HepG2 (cell line): Measurements from ENCODE around the gene CLPTM1L. TPM values are rescaled to one million over a fixed set of nuclear protein-coding genes. Genes with fewer than 3 reads are reported as not detected.

Experiments
- ATAC-seq: fragments of 200-7000 bp; cut with Tn5 transposase; 3 replicates; pipeline ENCODE4 v1.9.1; 2020; ENCODE audit warnings: mild to moderate bottlenecking, moderate library complexity
- BruUV-seq: library from RNA; stranded (reverse); fragments of 400-500 nt; replicated peaks from 2 replicates; lab custom pipeline; 2021; lab: Mats Ljungman, UMichigan
- CTCF ChIA-PET: fragments of 300-600 bp; formaldehyde crosslinking; extraction: SDS; loops from one replicate; lab custom pipeline; 2021; ENCODE audit warnings: low total read pairs, inconsistent platforms, low intra/inter-chr PET ratio; lab: Yijun Ruan, JAX
- POLR2A ChIA-PET: fragments of 350-600 bp; sonication (Branson Sonifier 250); formaldehyde crosslinking; loops from one replicate; lab custom pipeline; 2020; ENCODE audit warnings: antibody characterized with exemption, inconsistent platforms; lab: Yijun Ruan, JAX
- DNase-seq: peaks from one replicate; pipeline ENCODE4 v3.0.0-alpha.2; 2015; ENCODE audit warnings: low spot score
- FAIRE-seq: peaks from 3 replicates; lab custom pipeline; 2011; peaks lifted over from hg19 to GRCh38; lab: Jason Lieb, UNC
- H2AFZ ChIP-seq: one replicate; pipeline ENCODE4 v1.6.1; 2011; ENCODE audit warnings: low read length, inconsistent platforms
- H3K27ac ChIP-seq: fragments of 300-600 bp; 3 replicates; pipeline ENCODE4 v1.8.0; 2011; ENCODE audit warnings: mixed run types, mild to moderate bottlenecking, mixed read lengths, low read length, inconsistent platforms; ENCODE audit not compliant: insufficient read depth; ENCODE audit errors: extremely low read length
- H3K27me3 ChIP-seq, 2 experiments: fragments of 200-600 bp in 1 of 2; 2 replicates in 1 of 2; 3 replicates in 1 of 2; pipeline versions ENCODE4 v1.6.0 to v1.8.0; 2011; ENCODE audit warnings: low read length in 2 of 2, mild to moderate bottlenecking in 2 of 2, moderate library complexity in 2 of 2, inconsistent platforms in 1 of 2; ENCODE audit not compliant: insufficient read depth in 2 of 2, control insufficient read depth in 1 of 2
- H3K36me3 ChIP-seq, 2 experiments: fragments of 200-600 bp in 1 of 2; replicated peaks in 1 of 2; 2 replicates in 1 of 2; 3 replicates in 1 of 2; pipeline versions ENCODE4 v1.5.1 to v1.8.0; 2011; ENCODE audit warnings: low read length in 2 of 2, inconsistent platforms in 1 of 2; ENCODE audit not compliant: insufficient read depth in 2 of 2, control insufficient read depth in 1 of 2
- H3K4me1 ChIP-seq: 2 replicates; pipeline ENCODE4 v1.5.1; 2012; ENCODE audit warnings: low read length, inconsistent platforms; ENCODE audit not compliant: insufficient read depth
- H3K4me2 ChIP-seq: 2 replicates; pipeline ENCODE4 v1.6.0; 2011; ENCODE audit warnings: low read depth, low read length, inconsistent platforms
- H3K4me3 ChIP-seq, 3 experiments: fragments of 200-600 bp in 1 of 3; sonication (generic), shearing (Covaris generic) in 1 of 3; replicated peaks in 1 of 3; 2 replicates each; pipeline ENCODE4 v1.5.1; 2011 to 2016; ENCODE audit warnings: low read length in 3 of 3, inconsistent platforms in 2 of 3, low read depth in 2 of 3, mild to moderate bottlenecking in 2 of 3, control low read depth in 1 of 3, mixed read lengths in 1 of 3; ENCODE audit not compliant: insufficient read depth in 1 of 3
- H3K79me2 ChIP-seq: one replicate; pipeline ENCODE4 v1.6.1; 2011; ENCODE audit warnings: low read length, inconsistent platforms; ENCODE audit not compliant: insufficient read depth
- H3K9ac ChIP-seq: 2 replicates; pipeline ENCODE4 v1.6.0; 2011; ENCODE audit warnings: mild to moderate bottlenecking, low read depth, low read length, inconsistent platforms; ENCODE audit not compliant: insufficient read depth
- H3K9me3 ChIP-seq: 2 replicates; pipeline ENCODE4 v1.5.1; 2012; ENCODE audit warnings: mild to moderate bottlenecking, low read length
- H4K20me1 ChIP-seq: 2 replicates; pipeline ENCODE4 v1.6.0; 2011; ENCODE audit warnings: inconsistent platforms, mild to moderate bottlenecking, low read length, moderate library complexity; ENCODE audit not compliant: insufficient read depth
- IRF2 ChIP-seq: IDR thresholded peaks from 2 replicates; pipeline ENCODE4 v1.6.1; 2018; ENCODE audit warnings: missing genetic modification reagents, missing compliant biosample characterization
- MIER3 ChIP-seq: IDR thresholded peaks from 2 replicates; pipeline ENCODE4 v1.6.1; 2016; ENCODE audit warnings: missing compliant biosample characterization, borderline replicate concordance
- NFE2L2 ChIP-seq: fragments of 150-350 bp; IDR thresholded peaks from 2 replicates; pipeline ENCODE4 v1.6.1; 2014; ENCODE audit warnings: low read length
- PRDM10 ChIP-seq: sonication (generic); formaldehyde crosslinking; IDR thresholded peaks from 2 replicates; pipeline ENCODE4 v1.4.0; 2020; ENCODE audit warnings: low read depth, missing genetic modification reagents
- STAG1 ChIP-seq: sonication (generic); formaldehyde crosslinking; IDR thresholded peaks from 2 replicates; pipeline ENCODE4 v1.4.0; 2020; ENCODE audit warnings: missing genetic modification reagents
- TEAD2 ChIP-seq: sonication (generic); formaldehyde crosslinking; IDR thresholded peaks from 2 replicates; pipeline ENCODE4 v1.9.0; 2021; ENCODE audit warnings: missing genetic modification reagents
- ZNF24 ChIP-seq: fragments of 450-650 bp; IDR thresholded peaks from 2 replicates; pipeline ENCODE4 v1.6.1; 2017; ENCODE audit warnings: antibody characterized with exemption, mild to moderate bottlenecking
- ZNF703 ChIP-seq: sonication (generic); formaldehyde crosslinking; IDR thresholded peaks from 2 replicates; pipeline ENCODE4 v1.5.1; 2020; ENCODE audit warnings: missing genetic modification reagents, mild to moderate bottlenecking, moderate library complexity, borderline replicate concordance
- WGBS: methylation state at CpG from one replicate; pipeline ENCODE4 v1.1.6; 2017; ENCODE audit warnings: low lambda C conversion rate; 5-methylcytosine and 5-hydroxymethylcytosine counted together
- in situ Hi-C: cut with HindIII; loops from 2 replicates; pipeline ENCODE4 v1.10.0; 2017; ENCODE audit warnings: low pct_unique_long_range_greater_than_20kb; ENCODE audit not compliant: extremely low pct_ligation_motif_present
- intact Hi-C: fragments of 100-400 bp; cut with micrococcal nuclease; formaldehyde crosslinking; loops from one replicate; pipeline ENCODE4 v1.10.0; 2022; ENCODE audit not compliant: unreplicated experiment
- polyA plus RNA-seq, 8 experiments: library from polyadenylated mRNA; depleted of rRNA in 3 of 8; stranded (reverse) in 7 of 8; unstranded in 1 of 8; fragments of >200 nt; fragmentation: Illumina TruSeq in 4 of 8; extraction: Trizol in 4 of 8; gene quantifications; 2 replicates each; pipeline versions ENCODE4 v1.2.1 to v1.2.3, GENCODE V29; 2011 to 2016; ENCODE audit warnings: low read depth in 4 of 8, missing spikeins in 1 of 8, mixed read lengths in 1 of 8; ENCODE audit not compliant: insufficient read depth in 1 of 8
- total RNA-seq, 5 experiments: library from RNA; depleted of rRNA; stranded (reverse); fragments of >200 nt; fragmentation: Illumina TruSeq; extraction: Trizol; gene quantifications; 2 replicates each; pipeline ENCODE4 v1.2.3, GENCODE V29; 2016; ENCODE audit warnings: low read depth in 1 of 5
- TF ChIP-seq, protein P1 (sequence below): sonication (generic); formaldehyde crosslinking; IDR thresholded peaks from 2 replicates; pipeline ENCODE4 v1.5.0; 2020; ENCODE audit warnings: mild to moderate bottlenecking, missing genetic modification reagents, moderate library complexity

The CLPTM1L gene
- total and polyA plus RNA-seq, 2 of the 13 experiments (the other 11 are each of a cell fraction or from before 2014, with no cell fraction given), result 80.3 to 124 TPM

DNA sequence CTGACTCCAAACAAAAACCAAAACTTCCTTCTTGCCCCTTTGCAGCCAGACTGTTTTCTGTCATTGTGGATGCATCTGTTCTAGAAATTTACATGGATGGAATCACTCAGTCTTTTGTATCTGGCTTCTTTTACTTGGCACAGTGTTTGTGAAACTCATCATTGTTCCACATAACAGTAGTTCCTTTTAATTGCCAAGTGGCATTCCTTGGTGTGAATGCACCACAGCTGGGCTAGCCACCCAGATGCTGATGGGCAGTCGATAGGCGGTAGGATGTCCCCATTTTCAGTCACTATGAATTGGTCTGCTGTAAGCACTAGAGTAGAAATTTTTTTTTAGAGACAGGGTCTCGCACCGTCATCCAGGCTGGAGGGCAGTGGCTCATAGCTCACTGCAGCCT is 6.3 kb upstream of the CLPTM1L start:
- Histone ChIP-seq H3K36me3 (no peaks in the 10 kb centered on the region), H3K9ac (no peak overlapping the region), H4K20me1 (no peaks in the 10 kb centered on the region), H3K27me3 (peaks cover 3 to 21% of the 10 kb centered on the region in 2 experiments; a peak in 4 of 5 replicates), H3K4me3 (no peak overlapping the region), H2AFZ (no peak overlapping the region), H3K79me2 (no peaks in the 10 kb centered on the region), H3K4me2 (no peak overlapping the region), H3K4me1 (peaks cover 4% of the 10 kb centered on the region), H3K27ac (no peak overlapping the region), H3K9me3 (no peaks in the 10 kb centered on the region)
- 70% methylated on average over 4 of the region's 4 CpGs for WGBS
- in situ Hi-C loops, result no loop called here
- DNase-seq (no peak), ATAC-seq (no peak), FAIRE-seq (no peak)
- TF ChIP-seq IRF2 (CRISPR knock-in tag) (no peak), ZNF24 (no peak)
- CTCF ChIA-PET, result no interaction called here
- no TSS peak for BruUV-seq
- POLR2A ChIA-PET, result no interaction called here
- intact Hi-C loops, result no loop called here

GRCh38 chr5:1349246-1349645 is 4.3 kb upstream of the CLPTM1L start:
- DNase-seq, result no peak
- no peak overlapping the region for H3K4me3 ChIP-seq
- TF ChIP-seq PRDM10 (CRISPR knock-in tag) (no peak), NFE2L2 (no peak), STAG1 (CRISPR knock-in tag) (0 out of 2 replicates have a peak, but pooled peaks have one; percentile 16), MIER3 (no peak), TEAD2 (CRISPR knock-in tag) (no peak), ZNF703 (CRISPR knock-in tag) (no peak)
- TF ChIP-seq, protein P1, sequence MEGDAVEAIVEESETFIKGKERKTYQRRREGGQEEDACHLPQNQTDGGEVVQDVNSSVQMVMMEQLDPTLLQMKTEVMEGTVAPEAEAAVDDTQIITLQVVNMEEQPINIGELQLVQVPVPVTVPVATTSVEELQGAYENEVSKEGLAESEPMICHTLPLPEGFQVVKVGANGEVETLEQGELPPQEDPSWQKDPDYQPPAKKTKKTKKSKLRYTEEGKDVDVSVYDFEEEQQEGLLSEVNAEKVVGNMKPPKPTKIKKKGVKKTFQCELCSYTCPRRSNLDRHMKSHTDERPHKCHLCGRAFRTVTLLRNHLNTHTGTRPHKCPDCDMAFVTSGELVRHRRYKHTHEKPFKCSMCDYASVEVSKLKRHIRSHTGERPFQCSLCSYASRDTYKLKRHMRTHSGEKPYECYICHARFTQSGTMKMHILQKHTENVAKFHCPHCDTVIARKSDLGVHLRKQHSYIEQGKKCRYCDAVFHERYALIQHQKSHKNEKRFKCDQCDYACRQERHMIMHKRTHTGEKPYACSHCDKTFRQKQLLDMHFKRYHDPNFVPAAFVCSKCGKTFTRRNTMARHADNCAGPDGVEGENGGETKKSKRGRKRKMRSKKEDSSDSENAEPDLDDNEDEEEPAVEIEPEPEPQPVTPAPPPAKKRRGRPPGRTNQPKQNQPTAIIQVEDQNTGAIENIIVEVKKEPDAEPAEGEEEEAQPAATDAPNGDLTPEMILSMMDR (CRISPR knock-in tag), result peak; percentile 47
- peaks cover 8% of the 10 kb centered on the region for H3K79me2 ChIP-seq
- H3K36me3 ChIP-seq, result no peaks in the 10 kb centered on the region
- H3K27me3 ChIP-seq, result peaks cover 0 to 11% of the 10 kb centered on the region in 2 experiments; a peak in 1 of 5 replicates
- no peaks in the 10 kb centered on the region for H4K20me1 ChIP-seq
- BruUV-seq, result no TSS peak
- ChIA-PET POLR2A (no interaction called here), CTCF (no interaction called here)
- no peak overlapping the region for H3K4me2 ChIP-seq
- intact Hi-C loops (no loop called here), in situ Hi-C loops (no loop called here)
- FAIRE-seq, result no peak
- no peak overlapping the region for H3K27ac ChIP-seq
- no peak overlapping the region for H3K9ac ChIP-seq
- WGBS, result 31% methylated on average over 5 of the region's 12 CpGs
- no peaks in the 10 kb centered on the region for H3K9me3 ChIP-seq
- no peak overlapping the region for H2AFZ ChIP-seq
- H3K4me1 ChIP-seq, result peaks cover 10% of the 10 kb centered on the region
- ATAC-seq, result no peak
